ENCODE results near the gene SUCLG2. TPM values are rescaled to one million over a fixed set of nuclear protein-coding genes. Genes with fewer than 3 reads are reported as not detected.

The SUCLG2 gene
- total RNA-seq, 1 experiment from 2014 or later, result 38.5 TPM

GRCh38 chr3:67474311-67474710 lies 180.1 kb downstream of the SUCLG2 start:
- H3K27me3 ChIP-seq (ENCODE audit: insufficient read depth, low read length), result no peaks in the 10 kb centered on the region
- no peak overlapping the region for H4K8ac ChIP-seq (replicated peaks; ENCODE audit: insufficient read length, low read depth, low read length)
- no peak overlapping the region for H3K18ac ChIP-seq (ENCODE audit: insufficient read length, low read depth, low read length)
- H2AFZ ChIP-seq (ENCODE audit: low read length), result no peak overlapping the region
- Mint-ChIP-seq H3K9me3 (peaks cover 2 to 7% of the 10 kb centered on the region in 2 experiments; a peak in 3 of 5 replicates), H3K4me3 (no peak overlapping the region), H3K36me3 (ENCODE audit: insufficient read depth in 1 of 3, low read depth in 3 of 3) (peaks cover 10 to 16% (median 15%) of the 10 kb centered on the region in 3 experiments), H3K27me3 (ENCODE audit: low read depth) (no peaks in the 10 kb centered on the region), H3K4me1 (no peaks in the 10 kb centered on the region), H3K27ac (no peak overlapping the region)
- no peak overlapping the region for H3K9ac ChIP-seq (ENCODE audit: extremely low read depth, insufficient read length, low read length)
- H4K20me1 ChIP-seq (ENCODE audit: control insufficient read depth, insufficient read depth, insufficient read length), result no peaks in the 10 kb centered on the region
- no peak for DNase-seq
- no peak for TF ChIP-seq CTCF (conservative IDR thresholded peaks at IDR 0.05)
- H3K56ac ChIP-seq (ENCODE audit: insufficient read length, low read depth, low read length), result no peak overlapping the region
- H3K4ac ChIP-seq (ENCODE audit: low read depth, low read length), result no peak overlapping the region
- H3K27ac ChIP-seq (ENCODE audit: insufficient read length, low read depth, low read length), result no peak overlapping the region
- no peak overlapping the region for H2BK12ac ChIP-seq (ENCODE audit: insufficient read length, low read depth, low read length)
- H4K5ac ChIP-seq (ENCODE audit: insufficient read length, low read depth, low read length), result no peak overlapping the region
- H2BK120ac ChIP-seq (ENCODE audit: low read depth, low read length, poor library complexity, severe bottlenecking), result no peak overlapping the region
- no peaks in the 10 kb centered on the region for H3K9me3 ChIP-seq (ENCODE audit: control insufficient read depth, low read depth, low read length)
- no peak overlapping the region for H3K4me2 ChIP-seq (ENCODE audit: insufficient read depth, insufficient read length, low read length)
- no peaks in the 10 kb centered on the region for H3K23me2 ChIP-seq (ENCODE audit: insufficient read length, low read depth, low read length, poor library complexity, severe bottlenecking)
- no peaks in the 10 kb centered on the region for H3K79me2 ChIP-seq (ENCODE audit: insufficient read depth, low read length)
- no peak overlapping the region for H2BK5ac ChIP-seq (ENCODE audit: insufficient read length, low read length)
- no peak overlapping the region for H4K91ac ChIP-seq (ENCODE audit: insufficient read length, low read depth, low read length)
- no peak overlapping the region for H2BK15ac ChIP-seq (ENCODE audit: low read depth, low read length)
- no peak overlapping the region for H3T11ph ChIP-seq (ENCODE audit: low read length)
- no peaks in the 10 kb centered on the region for H3K79me1 ChIP-seq (ENCODE audit: insufficient read depth, low read depth, low read length, poor library complexity, severe bottlenecking)
- no peak overlapping the region for H2AK5ac ChIP-seq (ENCODE audit: insufficient read length, low read length)
- WGBS (ENCODE audit: extremely low coverage, insufficient read length, low lambda C conversion rate), result no CpG with 5 or more reads among the region's 4 CpGs
- no peak overlapping the region for H3K23ac ChIP-seq (ENCODE audit: insufficient read length, low read depth, low read length)
- no peak overlapping the region for H3K14ac ChIP-seq (ENCODE audit: insufficient read depth, low read length)
- no peak overlapping the region for H2BK20ac ChIP-seq (ENCODE audit: low read depth, low read length, poor library complexity, severe bottlenecking)
- H3K4me1 ChIP-seq (ENCODE audit: insufficient read depth, low read length), result no peaks in the 10 kb centered on the region

Measured in H9 (cell line).